GM12875 (cell line): ENCODE measurements around the gene GRIK5.

Experiments used
- H3K4me3 ChIP-seq: one replicate; pipeline ENCODE4 v1.5.1; 2011; ENCODE audit warnings: low read depth, low read length, control low read depth
- CTCF ChIP-seq: IDR thresholded peaks from 2 replicates; pipeline ENCODE4 v1.5.1; 2011; ENCODE audit warnings: low read depth, mild to moderate bottlenecking, control low read depth, inconsistent platforms, low read length, moderate library complexity, borderline replicate concordance; ENCODE audit not compliant: insufficient read depth

Gene GRIK5

GRCh38 chr19:41984961-41985360 is 85.0 kb downstream of the GRIK5 start:
- no peak overlapping the region for H3K4me3 ChIP-seq
- no peak for TF ChIP-seq CTCF

GRCh38 chr19:41981724-41982123 is 88.3 kb downstream of the GRIK5 start:
- H3K4me3 ChIP-seq = no peak overlapping the region
- TF ChIP-seq CTCF = no peak

GRCh38 chr19:41978470-41978869 is 91.5 kb downstream of the GRIK5 start:
- no peak overlapping the region for H3K4me3 ChIP-seq
- no peak for TF ChIP-seq CTCF

GRCh38 chr19:41977916-41978315 is 92.1 kb downstream of the GRIK5 start:
- no peak for TF ChIP-seq CTCF
- no peak overlapping the region for H3K4me3 ChIP-seq

GRCh38 chr19:41974652-41975051 is 95.4 kb downstream of the GRIK5 start:
- no peak for TF ChIP-seq CTCF
- H3K4me3 ChIP-seq = no peak overlapping the region

- H3K4me3 ChIP-seq = no peak overlapping the region
- no peak for TF ChIP-seq CTCF
Measured at GRCh38 chr19:41971363-41971762, 98.6 kb downstream of the GRIK5 start.

GRCh38 chr19:41969772-41970458 is 100.1 kb downstream of the GRIK5 start:
- TF ChIP-seq CTCF = no peak
- no peak overlapping the region for H3K4me3 ChIP-seq
